HG02870 (cell line): ENCODE measurements around the gene TOM1L2.
"Not testable (repeated sequence)": the region's sequence is repeated elsewhere in the genome, so short reads cannot be mapped to it uniquely, and the experiment has no call there.

Source experiments
- ATAC-seq: cut with Tn5 transposase; IDR thresholded peaks from one replicate; pipeline ENCODE4 v1.9.1; 2021; ENCODE audit warnings: mild to moderate bottlenecking, moderate library complexity; ENCODE audit not compliant: unreplicated experiment

The TOM1L2 gene

DNA sequence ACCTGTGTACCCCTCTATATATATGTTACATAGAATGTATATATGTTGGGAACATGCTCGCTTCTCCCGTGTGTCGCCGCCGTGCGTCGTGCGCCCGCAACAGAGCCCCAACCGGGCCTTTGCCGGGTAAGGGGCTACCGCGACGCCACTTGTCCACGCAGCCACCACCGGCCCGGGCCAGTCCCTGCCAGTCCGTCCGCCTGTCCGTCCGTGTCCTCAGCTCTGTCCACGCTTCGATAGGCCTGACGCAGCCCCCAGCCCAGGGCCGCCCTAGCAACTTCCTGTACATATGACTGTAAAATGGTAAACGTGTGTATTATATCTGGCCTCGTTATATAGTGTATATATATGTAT, 161.3 kb downstream of the TOM1L2 start:
- no peak for ATAC-seq

DNA sequence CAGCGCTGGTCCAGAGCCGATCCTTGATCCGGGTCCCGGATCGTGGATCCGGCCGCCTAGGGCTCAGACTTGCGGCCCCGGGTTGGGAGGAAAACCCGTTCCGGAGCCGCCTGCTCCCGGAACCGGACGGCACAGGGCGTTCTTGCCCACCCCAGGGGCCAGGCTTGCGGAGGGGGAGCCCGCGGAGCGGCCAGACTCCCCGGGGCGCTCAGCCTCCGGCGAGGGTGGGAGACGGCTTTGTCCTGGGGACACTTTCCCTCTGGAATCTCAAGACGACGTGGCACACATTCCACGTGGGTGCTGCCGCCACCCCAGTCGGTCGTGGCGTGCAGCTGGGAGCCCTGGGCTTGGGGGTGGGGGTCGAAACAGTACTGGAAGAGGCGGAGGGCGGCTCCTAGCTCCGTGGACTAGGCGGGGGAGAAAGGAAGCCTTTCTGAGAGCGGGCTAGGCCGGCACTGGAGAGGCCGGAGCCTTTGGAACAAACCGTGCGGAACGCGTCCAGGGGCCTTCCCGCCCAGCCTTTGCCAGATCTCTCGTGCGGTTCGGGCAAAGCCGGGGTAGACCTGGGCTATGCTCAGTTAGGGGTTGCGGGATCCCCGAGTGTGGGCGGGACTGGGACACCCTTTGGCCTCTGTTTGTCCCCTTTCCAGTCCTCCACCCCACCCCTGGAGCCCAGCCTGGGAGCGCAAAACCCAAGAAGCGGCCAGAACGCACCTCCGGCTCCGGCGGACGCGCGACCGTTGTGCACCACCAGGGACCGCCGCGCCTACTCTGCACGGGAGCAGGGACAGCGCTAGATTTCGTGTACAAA, 161.9 kb downstream of the TOM1L2 start:
- no peak for ATAC-seq

DNA sequence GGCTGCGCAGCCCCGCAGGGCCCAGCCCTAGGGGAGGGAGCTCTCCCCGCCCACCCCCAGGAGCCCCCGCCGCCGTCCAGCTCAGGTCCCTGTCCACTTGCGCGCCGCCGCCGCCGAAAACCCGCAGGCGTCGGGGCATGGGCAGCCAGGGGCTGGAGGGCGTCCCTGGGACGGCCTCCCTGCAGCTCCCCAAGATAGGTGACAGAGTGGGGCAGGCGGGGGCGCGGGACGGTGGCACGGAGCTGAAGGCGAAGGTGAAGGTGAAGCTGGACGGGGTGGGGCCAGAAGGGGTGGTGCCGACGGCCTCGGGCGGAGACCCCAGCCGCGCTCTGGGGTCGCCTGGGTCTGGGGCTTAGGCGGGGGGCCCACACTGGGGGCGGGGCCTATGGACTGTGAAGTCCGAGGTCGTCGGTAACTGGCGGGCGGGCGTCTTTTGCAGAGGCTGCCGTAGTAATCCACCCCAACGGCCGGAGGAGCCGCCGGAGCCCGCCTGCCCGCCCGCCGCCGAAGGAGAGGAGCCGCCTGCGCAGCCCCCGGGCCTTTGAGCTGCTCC, 162.6 kb downstream of the TOM1L2 start:
- ATAC-seq = no peak

DNA sequence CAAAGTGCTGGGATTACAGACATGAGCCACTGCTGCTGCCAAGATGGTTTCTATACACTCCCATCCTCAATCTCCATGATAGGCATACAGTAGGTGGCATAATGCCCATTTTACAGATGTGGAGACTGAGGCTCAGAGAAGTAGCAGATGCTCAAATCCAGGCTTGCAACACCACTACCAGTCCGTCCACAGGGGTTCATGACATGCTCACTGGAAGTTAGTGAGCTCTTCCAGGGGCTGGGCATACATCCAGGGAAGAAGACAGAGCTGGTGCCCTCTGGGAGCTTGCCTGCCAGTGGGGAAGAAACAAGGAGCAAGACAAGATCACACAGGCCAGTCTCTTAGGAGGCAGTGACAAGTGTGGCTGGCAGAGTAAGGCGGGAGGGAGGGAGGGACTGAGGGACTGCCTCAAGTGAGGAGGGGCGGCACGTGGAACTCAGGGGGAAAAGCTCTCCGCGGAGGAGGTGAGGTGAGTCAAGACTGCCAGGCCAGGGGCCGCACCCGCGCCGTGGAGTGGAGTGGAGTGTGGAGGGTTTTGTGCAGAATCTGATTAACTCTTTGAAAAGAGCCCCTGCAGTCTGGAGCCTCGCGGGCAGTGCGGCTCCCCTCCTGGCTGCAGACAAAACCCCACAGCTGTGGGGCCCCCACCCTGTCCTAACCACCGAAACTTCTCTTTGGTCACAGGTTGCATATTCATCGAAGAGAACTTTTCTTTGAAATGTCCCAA, 163.3 kb downstream of the TOM1L2 start:
- ATAC-seq = peak; percentile 73

DNA sequence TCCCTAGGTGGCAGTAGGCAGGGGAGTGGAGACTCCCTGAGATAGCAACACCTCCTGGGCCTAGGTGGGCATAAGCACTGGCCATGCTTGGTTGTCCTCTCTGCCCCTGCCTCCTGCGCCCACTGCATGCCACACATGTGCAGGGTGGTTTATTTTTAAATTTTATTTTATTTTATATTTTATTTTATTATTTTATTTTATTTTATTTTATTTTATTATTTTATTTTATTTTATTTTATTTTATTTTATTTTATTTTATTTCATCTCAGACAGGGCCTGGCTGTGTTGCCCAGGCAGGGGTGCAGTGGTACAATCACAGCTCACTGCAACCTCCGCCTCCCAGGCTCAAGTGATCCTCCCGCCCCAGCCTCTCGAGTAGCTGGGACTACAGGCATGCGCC, 164.0 kb downstream of the TOM1L2 start:
- not testable (repeated sequence) for ATAC-seq

DNA sequence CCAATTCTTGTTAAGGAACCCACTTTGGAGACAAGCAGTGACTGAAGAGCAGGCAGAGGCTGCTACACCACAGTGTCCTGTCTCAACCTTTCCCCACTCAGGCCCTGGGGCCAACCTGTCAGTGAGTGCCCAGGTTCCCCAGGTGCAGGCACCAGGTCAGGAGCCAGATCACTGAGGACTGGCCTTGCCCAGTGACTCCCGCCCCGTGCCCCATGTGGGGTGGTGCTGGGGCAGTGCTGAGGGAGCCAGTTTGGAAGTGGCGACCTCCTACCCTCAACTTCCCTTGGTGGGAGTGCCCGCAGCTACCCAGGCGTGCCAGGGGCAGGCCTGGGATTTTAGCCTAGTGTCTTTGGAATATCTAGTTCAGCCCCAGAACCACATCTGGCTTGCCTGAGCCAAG, 164.8 kb downstream of the TOM1L2 start:
- no peak for ATAC-seq

DNA sequence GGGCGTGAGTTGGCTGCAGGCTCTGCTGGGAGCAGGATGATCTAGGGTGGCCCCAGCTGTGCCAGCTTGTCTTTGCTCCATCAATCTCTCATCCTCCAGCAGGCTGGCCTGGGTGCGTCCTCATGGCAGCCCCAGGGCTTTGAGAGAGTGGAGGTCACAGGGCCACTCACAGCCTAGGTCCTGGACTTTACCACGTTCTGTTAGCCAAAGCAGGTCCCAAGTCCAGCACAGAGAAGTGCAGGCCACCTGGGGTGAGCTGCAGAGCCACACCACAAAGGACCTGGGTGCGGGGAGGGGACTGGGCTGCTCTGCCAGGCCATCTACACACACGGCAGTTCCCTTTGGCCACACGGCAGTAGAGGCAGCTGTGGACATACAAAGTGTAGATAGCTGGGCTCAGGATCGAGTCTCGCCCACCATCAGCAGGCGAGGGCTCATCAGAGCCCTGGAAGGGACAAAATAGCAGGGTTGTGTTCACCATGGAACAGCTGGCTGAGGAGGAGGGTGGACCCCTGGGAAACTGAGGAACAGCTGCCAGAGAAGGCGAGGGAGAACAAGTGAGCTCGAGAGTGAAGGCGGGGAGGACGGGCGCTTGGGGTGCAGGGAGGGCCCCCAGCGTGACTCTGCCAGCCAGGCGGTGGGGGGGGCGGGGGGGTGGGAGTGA, 165.5 kb downstream of the TOM1L2 start:
- no peak for ATAC-seq

DNA sequence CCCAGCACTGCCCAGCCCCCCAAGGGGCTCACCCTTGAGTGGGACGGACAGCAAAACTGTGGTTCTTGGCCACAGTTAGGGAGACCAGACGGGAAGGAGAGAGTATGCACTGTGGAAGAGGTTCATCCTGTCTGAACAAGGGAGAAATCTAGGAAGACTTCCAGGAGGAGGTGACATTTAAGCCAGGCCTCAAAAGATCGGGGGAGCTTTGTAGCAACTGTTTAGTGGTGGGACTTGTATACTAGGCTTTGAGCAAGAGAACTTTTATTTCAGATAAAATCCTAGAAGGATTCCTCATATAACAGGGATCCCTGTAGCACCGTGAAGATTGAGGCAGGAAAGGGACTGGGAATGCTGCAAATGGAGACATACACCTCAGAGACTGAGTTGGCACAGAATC, 166.2 kb downstream of the TOM1L2 start:
- no peak for ATAC-seq

DNA sequence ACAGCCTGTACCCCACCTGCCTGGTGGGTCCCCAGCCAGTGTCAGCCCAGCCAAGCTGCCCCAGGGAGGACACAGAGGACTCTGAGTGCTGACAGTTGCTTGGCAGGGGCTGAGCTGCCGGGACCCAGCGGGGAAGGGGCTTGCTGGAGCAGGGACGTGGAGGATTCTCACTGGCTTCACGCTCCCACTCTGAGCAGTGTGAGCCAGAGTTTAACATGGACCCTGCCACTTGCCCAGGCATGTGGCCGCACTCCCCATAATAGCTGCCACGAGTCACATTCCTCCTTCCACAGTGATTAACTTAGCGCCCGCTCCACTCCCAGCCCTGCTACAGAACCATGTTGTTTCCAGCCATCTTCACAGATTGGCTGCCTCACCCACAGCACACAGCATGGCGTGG, 166.6 kb downstream of the TOM1L2 start:
- ATAC-seq = no peak

DNA sequence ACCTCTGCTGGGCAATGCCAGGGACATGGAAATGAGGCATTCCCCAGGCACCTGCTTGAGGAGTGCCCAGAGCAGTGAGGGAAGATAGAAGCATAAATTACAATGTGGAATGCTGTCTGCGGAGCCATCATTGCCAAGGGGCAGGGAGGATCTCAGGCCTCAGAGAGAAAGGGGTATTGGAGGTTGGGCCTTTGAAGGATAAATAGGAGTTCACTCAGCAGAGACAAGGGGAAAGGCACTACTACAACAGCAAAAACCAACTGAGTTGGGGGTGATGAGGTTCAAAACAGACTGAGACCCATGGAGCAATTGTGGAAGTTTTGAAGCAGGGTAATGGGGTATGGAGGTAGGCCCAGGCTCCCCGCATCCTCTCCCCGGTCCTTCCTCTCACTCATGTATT, 168.2 kb downstream of the TOM1L2 start:
- ATAC-seq = no peak

DNA sequence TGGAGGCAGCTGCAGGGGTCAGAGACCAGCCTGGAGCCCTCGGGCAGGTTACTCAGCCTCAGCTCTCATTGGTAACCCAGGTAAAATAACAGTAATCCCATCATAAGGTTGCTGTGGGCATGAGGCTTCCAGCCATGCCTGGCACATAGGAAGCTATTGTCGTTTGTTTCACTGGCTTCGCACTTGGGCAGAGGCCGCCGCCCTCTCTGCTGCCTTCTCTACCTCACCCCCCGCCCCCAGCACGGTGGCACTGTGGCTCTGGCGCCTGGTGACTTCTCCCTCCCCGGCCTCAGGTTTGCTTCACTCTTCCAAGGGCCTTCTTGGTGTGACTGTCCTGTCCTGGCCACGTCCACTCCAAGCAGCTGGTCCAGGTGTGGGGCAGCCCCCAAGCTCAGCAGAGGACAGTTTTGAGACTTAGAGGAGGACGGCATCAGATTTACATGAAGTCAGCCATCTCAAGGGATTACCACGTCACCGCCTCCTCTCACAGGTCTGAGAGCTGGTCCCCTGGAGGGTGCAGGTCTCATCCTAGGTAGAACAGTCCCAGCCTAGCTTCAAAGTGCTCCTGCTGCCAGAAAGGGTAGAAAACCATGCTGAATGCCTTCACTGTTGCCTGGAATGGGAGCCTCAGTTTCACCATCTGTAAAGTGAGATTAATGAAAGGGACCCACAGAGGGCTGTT, 170.3 kb downstream of the TOM1L2 start:
- ATAC-seq = no peak

DNA sequence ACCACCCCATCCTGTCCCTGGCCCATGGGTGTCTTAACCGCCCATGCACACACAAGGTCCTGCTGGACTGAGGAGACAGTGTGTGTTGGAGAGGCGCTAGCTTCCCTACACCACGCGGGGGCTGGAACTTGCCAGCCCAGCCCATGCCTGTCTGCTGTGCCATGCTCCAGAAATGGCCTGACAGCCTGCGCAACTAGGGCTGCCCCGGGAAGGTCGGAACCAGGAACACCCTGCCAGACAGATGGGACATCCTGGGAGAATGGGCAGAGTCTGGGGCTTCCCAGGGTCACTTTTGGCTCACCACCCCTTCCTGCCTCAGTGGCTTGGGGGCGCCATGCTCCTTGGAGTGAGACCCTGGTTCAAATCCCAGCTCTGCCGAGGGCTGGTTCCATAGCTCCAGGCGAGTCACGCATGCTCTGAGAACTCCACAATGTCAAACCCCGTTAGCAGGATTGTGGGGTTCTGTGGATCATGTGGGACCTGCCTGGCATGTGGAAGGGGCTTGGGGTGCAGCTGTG, 171.6 kb downstream of the TOM1L2 start:
- no peak for ATAC-seq

DNA sequence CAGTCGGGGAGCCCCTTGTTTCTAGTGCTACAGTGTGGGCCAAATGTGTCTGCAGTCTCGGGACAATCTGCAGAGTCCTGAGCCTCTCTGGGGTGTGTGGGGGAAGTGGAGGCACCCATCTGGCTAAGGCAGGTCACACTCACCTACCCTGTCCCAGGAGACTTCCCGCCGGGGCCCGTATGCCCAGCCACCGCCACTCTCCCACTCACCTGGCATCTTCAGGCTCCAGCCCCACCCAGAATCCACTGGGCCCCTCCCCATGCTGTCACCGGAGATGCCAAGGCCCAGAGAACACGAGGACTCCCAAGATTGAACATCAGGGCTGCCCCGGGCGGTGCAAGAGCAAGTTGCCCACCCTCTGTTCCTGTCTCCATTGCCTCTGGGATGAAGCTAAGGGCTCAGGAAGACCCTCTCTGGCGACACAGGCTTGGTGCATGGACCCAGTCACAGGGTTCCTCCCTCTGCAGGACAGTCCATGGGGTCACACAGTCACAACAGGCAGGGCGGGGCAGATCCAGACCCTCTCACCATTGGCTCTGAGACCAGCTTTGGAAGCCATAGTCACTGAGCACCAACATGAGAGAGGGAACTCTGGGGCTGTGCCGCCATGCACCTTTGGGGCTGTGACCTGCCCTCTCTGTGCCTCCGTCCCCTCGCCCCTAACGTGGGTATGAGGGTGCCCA, 173.5 kb downstream of the TOM1L2 start:
- no peak for ATAC-seq

DNA sequence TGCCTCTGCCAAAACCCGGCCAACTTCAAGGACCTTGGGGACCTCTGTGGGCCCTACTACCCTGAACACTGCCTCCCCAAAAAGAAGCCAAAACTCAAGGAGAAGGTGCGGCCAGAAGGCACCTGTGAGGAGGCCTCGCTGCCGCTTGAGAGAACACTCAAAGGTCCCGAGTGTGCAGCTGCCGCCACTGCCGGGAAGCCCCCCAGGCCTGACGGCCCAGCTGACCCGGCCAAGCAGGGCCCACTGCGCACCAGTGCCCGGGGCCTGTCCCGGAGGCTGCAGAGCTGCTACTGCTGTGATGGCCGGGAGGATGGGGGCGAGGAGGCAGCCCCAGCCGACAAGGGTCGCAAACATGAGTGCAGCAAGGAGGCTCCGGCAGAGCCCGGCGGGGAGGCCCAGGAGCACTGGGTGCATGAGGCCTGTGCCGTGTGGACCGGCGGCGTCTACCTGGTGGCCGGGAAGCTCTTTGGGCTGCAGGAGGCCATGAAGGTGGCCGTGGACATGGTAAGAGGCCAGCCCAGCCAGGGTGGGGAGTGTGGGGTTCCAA, 174.1 kb downstream of the TOM1L2 start:
- no peak for ATAC-seq

DNA sequence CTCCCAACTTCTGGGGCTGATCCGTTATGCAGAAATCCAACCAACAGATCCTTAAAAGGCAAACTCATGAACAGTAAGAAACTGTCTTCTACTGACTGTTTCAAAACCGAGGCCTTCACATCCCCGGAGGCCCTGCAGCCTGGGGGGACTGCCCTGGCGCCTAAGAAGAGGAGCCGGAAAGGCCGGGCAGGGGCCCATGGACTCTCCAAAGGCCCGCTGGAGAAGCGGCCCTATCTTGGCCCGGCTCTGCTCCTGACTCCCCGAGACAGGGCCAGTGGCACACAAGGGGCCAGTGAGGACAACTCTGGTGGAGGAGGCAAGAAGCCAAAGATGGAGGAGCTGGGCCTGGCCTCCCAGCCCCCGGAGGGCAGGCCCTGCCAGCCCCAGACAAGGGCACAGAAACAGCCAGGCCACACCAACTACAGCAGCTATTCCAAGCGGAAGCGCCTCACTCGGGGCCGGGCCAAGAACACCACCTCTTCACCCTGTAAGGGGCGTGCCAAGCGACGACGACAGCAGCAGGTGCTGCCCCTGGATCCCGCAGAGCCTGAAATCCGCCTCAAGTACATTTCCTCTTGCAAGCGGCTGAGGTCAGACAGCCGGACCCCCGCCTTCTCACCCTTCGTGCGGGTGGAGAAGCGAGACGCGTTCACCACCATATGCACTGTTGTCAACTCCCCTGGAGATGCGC, 174.9 kb downstream of the TOM1L2 start:
- no peak for ATAC-seq

DNA sequence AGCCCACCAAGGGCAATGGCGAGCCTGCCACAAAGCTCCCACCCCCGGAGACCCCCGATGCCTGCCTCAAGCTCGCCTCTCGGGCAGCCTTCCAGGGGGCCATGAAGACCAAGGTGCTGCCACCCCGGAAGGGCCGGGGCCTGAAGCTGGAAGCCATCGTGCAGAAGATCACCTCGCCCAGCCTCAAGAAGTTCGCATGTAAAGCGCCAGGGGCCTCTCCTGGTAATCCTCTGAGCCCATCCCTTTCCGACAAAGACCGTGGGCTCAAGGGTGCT, 175.5 kb downstream of the TOM1L2 start:
- ATAC-seq = no peak

DNA sequence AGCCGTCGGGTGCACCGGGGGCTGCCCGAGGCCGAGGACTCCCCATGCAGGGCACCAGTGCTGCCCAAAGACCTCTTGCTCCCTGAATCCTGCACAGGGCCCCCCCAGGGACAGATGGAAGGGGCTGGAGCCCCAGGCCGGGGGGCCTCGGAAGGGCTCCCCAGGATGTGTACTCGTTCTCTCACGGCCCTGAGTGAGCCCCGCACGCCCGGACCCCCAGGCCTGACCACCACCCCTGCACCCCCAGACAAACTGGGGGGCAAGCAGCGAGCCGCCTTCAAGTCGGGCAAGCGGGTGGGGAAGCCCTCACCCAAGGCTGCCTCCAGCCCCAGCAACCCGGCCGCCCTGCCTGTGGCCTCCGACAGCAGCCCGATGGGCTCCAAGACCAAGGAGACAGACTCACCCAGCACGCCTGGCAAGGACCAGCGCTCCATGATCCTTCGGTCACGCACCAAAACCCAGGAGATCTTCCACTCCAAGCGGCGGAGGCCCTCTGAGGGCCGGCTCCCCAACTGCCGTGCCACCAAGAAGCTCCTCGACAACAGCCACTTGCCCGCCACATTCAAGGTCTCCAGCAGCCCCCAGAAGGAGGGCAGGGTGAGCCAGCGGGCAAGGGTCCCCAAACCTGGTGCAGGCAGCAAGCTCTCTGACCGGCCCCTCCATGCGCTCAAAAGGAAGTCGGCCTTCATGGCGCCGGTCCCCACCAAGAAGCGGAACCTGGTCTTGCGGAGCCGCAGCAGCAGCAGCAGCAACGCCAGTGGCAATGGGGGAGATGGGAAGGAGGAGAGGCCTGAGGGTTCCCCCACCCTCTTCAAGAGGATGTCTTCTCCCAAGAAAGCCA, 176.0 kb downstream of the TOM1L2 start:
- ATAC-seq = no peak

DNA sequence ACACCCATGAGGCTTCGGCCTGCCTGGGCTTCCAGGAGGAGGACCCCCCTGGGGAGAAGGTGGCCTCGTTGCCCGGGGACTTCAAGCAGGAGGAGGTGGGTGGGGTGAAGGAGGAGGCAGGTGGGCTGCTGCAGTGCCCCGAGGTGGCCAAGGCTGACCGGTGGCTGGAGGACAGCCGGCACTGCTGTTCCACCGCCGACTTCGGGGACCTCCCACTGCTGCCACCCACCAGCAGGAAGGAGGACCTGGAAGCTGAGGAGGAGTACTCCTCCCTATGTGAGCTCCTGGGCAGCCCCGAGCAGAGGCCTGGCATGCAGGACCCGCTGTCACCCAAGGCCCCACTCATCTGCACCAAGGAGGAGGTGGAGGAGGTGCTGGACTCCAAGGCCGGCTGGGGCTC, 176.9 kb downstream of the TOM1L2 start:
- no peak for ATAC-seq

DNA sequence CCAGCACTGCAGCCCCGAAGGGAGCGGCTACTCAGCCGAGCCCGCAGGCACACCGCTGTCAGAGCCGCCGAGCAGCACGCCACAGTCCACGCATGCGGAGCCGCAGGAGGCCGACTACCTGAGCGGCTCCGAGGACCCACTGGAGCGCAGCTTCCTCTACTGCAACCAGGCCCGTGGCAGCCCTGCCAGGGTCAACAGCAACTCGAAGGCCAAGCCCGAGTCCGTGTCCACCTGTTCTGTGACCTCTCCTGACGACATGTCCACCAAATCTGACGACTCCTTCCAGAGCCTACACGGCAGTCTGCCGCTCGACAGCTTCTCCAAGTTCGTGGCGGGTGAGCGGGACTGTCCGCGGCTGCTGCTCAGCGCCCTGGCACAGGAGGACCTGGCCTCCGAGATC, 177.8 kb downstream of the TOM1L2 start:
- ATAC-seq = no peak
